Stimulated activated CD8-positive, alpha-beta memory T cell treated with anti-CD3 and anti-CD28 coated beads, Interleukin-4, amount 100 ng/mL, for 4 hours (primary cell): Measurements from ENCODE around the gene GSK3A.

Experiments used
- DNase-seq, 2 donors: peaks; one replicate each; pipeline ENCODE4 v3.0.0-alpha.2; 2020; ENCODE audit warnings: low read depth in 2 of 2, low spot score in 1 of 2

Gene GSK3A

GRCh38 chr19:42201489-42202289 is 40.7 kb downstream of the GSK3A start:
- no peak for DNase-seq

GRCh38 chr19:42200116-42200715 is 42.2 kb downstream of the GSK3A start:
- DNase-seq, result no peak

GRCh38 chr19:42199440-42200115 is 42.8 kb downstream of the GSK3A start:
- no peak for DNase-seq

GRCh38 chr19:42198676-42199439 is 43.5 kb downstream of the GSK3A start:
- peak in 1 of 2 donors; percentile 60 for DNase-seq

- no peak for DNase-seq
Measured at GRCh38 chr19:42197375-42197817, 45.0 kb downstream of the GSK3A start.

- no peak for DNase-seq
Measured at GRCh38 chr19:42196011-42197001, 46.1 kb downstream of the GSK3A start.

- no peak for DNase-seq
Measured at GRCh38 chr19:42193706-42194105, 48.7 kb downstream of the GSK3A start.

- DNase-seq, result no peak
Measured at GRCh38 chr19:42193294-42193693, 49.1 kb downstream of the GSK3A start.

- no peak for DNase-seq
Measured at GRCh38 chr19:42191855-42192254, 50.5 kb downstream of the GSK3A start.

GRCh38 chr19:42191330-42191729 is 51.1 kb downstream of the GSK3A start:
- no peak for DNase-seq

- no peak for DNase-seq
Measured at GRCh38 chr19:42189133-42189532, 53.3 kb downstream of the GSK3A start.

GRCh38 chr19:42188665-42189064 is 53.7 kb downstream of the GSK3A start:
- no peak for DNase-seq

GRCh38 chr19:42185277-42185676 is 57.1 kb downstream of the GSK3A start:
- DNase-seq, result no peak

- DNase-seq, result peak; percentile 56 to 59
Measured at GRCh38 chr19:42184401-42184861, 58.0 kb downstream of the GSK3A start.
